SK-N-SH (cell line): ENCODE results near the gene OR1L8. TPM values are rescaled to one million over a fixed set of nuclear protein-coding genes. Genes with fewer than 3 reads are reported as not detected.
"Not testable (repeated sequence)": the region's sequence is repeated elsewhere in the genome, so short reads cannot be mapped to it uniquely, and the experiment has no call there.

ENCODE experiments used
- CTCF ChIA-PET: fragments of 300-600, 350-600 bp; formaldehyde crosslinking; extraction: SDS; loops from one replicate; lab custom pipeline; 2021; lab: Yijun Ruan, JAX
- POLR2A ChIA-PET: fragments of 350-600 bp; sonication (Branson Sonifier 250); formaldehyde crosslinking; extraction: SDS; loops from one replicate; lab custom pipeline; 2020; ENCODE audit warnings: antibody characterized with exemption, inconsistent platforms; lab: Yijun Ruan, JAX
- DNase-seq: peaks from one replicate; pipeline ENCODE4 v3.0.0; 2012
- H2AFZ ChIP-seq: fragments of 200-600 bp; sonication (generic); 2 replicates; pipeline ENCODE4 v1.8.1; 2016; ENCODE audit warnings: antibody characterized with exemption, mild to moderate bottlenecking, low read depth
- H3F3A ChIP-seq: fragments of 200-600 bp; sonication (generic); replicated peaks from 2 replicates; pipeline ENCODE3; 2016; ENCODE audit warnings: antibody characterized with exemption, mild to moderate bottlenecking; ENCODE audit not compliant: insufficient read depth
- H3K27ac ChIP-seq, 2 experiments: fragments of 200-500 bp in 1 of 2; fragments of 200-600 bp in 1 of 2; sonication (Bioruptor generic) in 1 of 2; sonication (generic), shearing (Covaris generic) in 1 of 2; 2 replicates each; pipeline versions ENCODE4 v1.5.1 to v1.6.1; 2014 to 2016; ENCODE audit warnings: low read depth in 2 of 2, inconsistent platforms in 1 of 2, low read length in 1 of 2, mild to moderate bottlenecking in 1 of 2, mixed read lengths in 1 of 2
- H3K27me3 ChIP-seq: fragments of 200-600 bp; sonication (generic), shearing (Covaris generic); 2 replicates; pipeline ENCODE4 v1.6.1; 2016; ENCODE audit warnings: mixed run types; ENCODE audit not compliant: insufficient read depth
- H3K36me3 ChIP-seq, 2 experiments: fragments of 200-500 bp in 1 of 2; fragments of 200-600 bp in 1 of 2; sonication (Bioruptor generic) in 1 of 2; sonication (generic) in 1 of 2; replicated peaks in 1 of 2; 2 replicates each; pipeline versions ENCODE3 to v1.5.1; 2014 to 2016; ENCODE audit warnings: low read length in 1 of 2, mild to moderate bottlenecking in 1 of 2; ENCODE audit not compliant: insufficient read depth in 2 of 2, control insufficient read depth in 1 of 2
- H3K4me1 ChIP-seq, 2 experiments: fragments of 200-500 bp in 1 of 2; fragments of 200-600 bp in 1 of 2; sonication (Bioruptor generic) in 1 of 2; sonication (generic), shearing (Covaris generic) in 1 of 2; 2 replicates each; pipeline versions ENCODE4 v1.5.1 to v1.6.1; 2014 to 2016; ENCODE audit warnings: low read depth in 1 of 2, low read length in 1 of 2, mixed run types in 1 of 2; ENCODE audit not compliant: insufficient read depth in 2 of 2, control insufficient read depth in 1 of 2
- H3K4me2 ChIP-seq: fragments of 200-600 bp; sonication (generic), shearing (Covaris generic); 2 replicates; pipeline ENCODE4 v1.6.1; 2017; ENCODE audit warnings: mixed run types
- H3K4me3 ChIP-seq, 2 experiments: fragments of 200-500 bp in 1 of 2; fragments of 200-600 bp in 1 of 2; sonication (Bioruptor generic) in 1 of 2; sonication (generic), shearing (Covaris generic) in 1 of 2; 2 replicates each; pipeline versions ENCODE4 v1.5.1 to v1.8.1; 2014 to 2016; ENCODE audit warnings: low read depth in 2 of 2, inconsistent platforms in 1 of 2, low read length in 1 of 2, mild to moderate bottlenecking in 1 of 2, mixed read lengths in 1 of 2, moderate library complexity in 1 of 2
- H3K79me2 ChIP-seq: fragments of 200-600 bp; sonication (generic); 2 replicates; pipeline ENCODE4 v1.8.1; 2017; ENCODE audit warnings: mild to moderate bottlenecking; ENCODE audit not compliant: insufficient read depth
- H3K9ac ChIP-seq: fragments of 200-600 bp; sonication (generic); 2 replicates; pipeline ENCODE4 v1.6.1; 2017; ENCODE audit warnings: mixed run types
- H3K9me2 ChIP-seq: fragments of 200-600 bp; sonication (generic); 2 replicates; pipeline ENCODE4 v1.6.1; 2017; ENCODE audit warnings: mixed run types
- H3K9me3 ChIP-seq: fragments of 200-600 bp; sonication (generic); 2 replicates; pipeline ENCODE4 v1.6.1; 2017; ENCODE audit warnings: mixed run types, mild to moderate bottlenecking, moderate library complexity
- H4K20me1 ChIP-seq: fragments of 200-600 bp; sonication (generic); 2 replicates; pipeline ENCODE4 v1.6.1; 2017; ENCODE audit warnings: mild to moderate bottlenecking, mixed run types; ENCODE audit not compliant: insufficient read depth
- CHD2 ChIP-seq: fragments of 150-350 bp; IDR thresholded peaks from 2 replicates; pipeline ENCODE4 v1.6.1; 2018; ENCODE audit warnings: low read length; ENCODE audit not compliant: partially characterized antibody
- ELF1 ChIP-seq: IDR thresholded peaks from 2 replicates; pipeline ENCODE4 v1.4.0; 2012
- EP300 ChIP-seq, 2 experiments: IDR thresholded peaks; 2 replicates each; pipeline versions ENCODE4 v1.4.0 to v1.6.1; 2012; ENCODE audit warnings: borderline replicate concordance in 1 of 2, low read depth in 1 of 2, low read length in 1 of 2
- EZH2phosphoT487 ChIP-seq: fragments of 200-600 bp; sonication (generic); IDR thresholded peaks from 2 replicates; pipeline ENCODE4 v1.6.1; 2017; ENCODE audit warnings: low read depth, mixed run types, mild to moderate bottlenecking, antibody characterized with exemption, moderate library complexity, borderline replicate concordance
- FOSL2 ChIP-seq: IDR thresholded peaks from 2 replicates; pipeline ENCODE4 v1.4.0; 2012; ENCODE audit warnings: low read depth, mild to moderate bottlenecking, moderate library complexity, borderline replicate concordance
- FOXM1 ChIP-seq: IDR thresholded peaks from 2 replicates; pipeline ENCODE4 v1.4.0; 2012; ENCODE audit warnings: low read depth, mild to moderate bottlenecking
- GATA2 ChIP-seq: sonication (generic); formaldehyde crosslinking; IDR thresholded peaks from 2 replicates; pipeline ENCODE4 v1.5.0; 2020; ENCODE audit warnings: mild to moderate bottlenecking, missing genetic modification reagents
- JUND ChIP-seq: IDR thresholded peaks from 2 replicates; pipeline ENCODE4 v1.4.0; 2012
- MAX ChIP-seq: IDR thresholded peaks from 2 replicates; pipeline ENCODE4 v1.4.0; 2012; ENCODE audit warnings: low read depth
- POLR2AphosphoS5 ChIP-seq: IDR thresholded peaks from 2 replicates; pipeline ENCODE4 v1.6.1; 2012; ENCODE audit warnings: low read depth, low read length
- RAD21 ChIP-seq: IDR thresholded peaks from 2 replicates; pipeline ENCODE4 v1.6.1; 2012; ENCODE audit warnings: mild to moderate bottlenecking, low read length
- RFX5 ChIP-seq: IDR thresholded peaks from 2 replicates; pipeline ENCODE4 v1.6.1; 2012; ENCODE audit warnings: mild to moderate bottlenecking, improper control_type of control experiment, low read length
- SIN3A ChIP-seq: IDR thresholded peaks from 2 replicates; pipeline ENCODE4 v1.6.1; 2012; ENCODE audit warnings: low read depth, mild to moderate bottlenecking, low read length, moderate library complexity, borderline replicate concordance
- SMC3 ChIP-seq: IDR thresholded peaks from 2 replicates; pipeline ENCODE4 v1.6.1; 2012; ENCODE audit warnings: low read depth, low read length, improper control_type of control experiment
- TAF1 ChIP-seq: IDR thresholded peaks from 2 replicates; pipeline ENCODE4 v1.6.1; 2012; ENCODE audit warnings: low read depth, mild to moderate bottlenecking, low read length, moderate library complexity, borderline replicate concordance
- TCF12 ChIP-seq: IDR thresholded peaks from 2 replicates; pipeline ENCODE4 v1.4.0; 2012
- TEAD4 ChIP-seq: IDR thresholded peaks from 2 replicates; pipeline ENCODE4 v1.4.0; 2012; ENCODE audit warnings: mild to moderate bottlenecking, borderline replicate concordance; ENCODE audit not compliant: insufficient read depth
- USF1 ChIP-seq: IDR thresholded peaks from 2 replicates; pipeline ENCODE4 v1.4.0; 2012; ENCODE audit warnings: low read depth, borderline replicate concordance
- USF2 ChIP-seq: fragments of 150-350 bp; IDR thresholded peaks from 2 replicates; pipeline ENCODE4 v1.6.1; 2017; ENCODE audit warnings: antibody characterized with exemption, low read length, low read depth, borderline replicate concordance
- YY1 ChIP-seq: IDR thresholded peaks from 2 replicates; pipeline ENCODE4 v1.4.0; 2012; ENCODE audit warnings: low read depth, mild to moderate bottlenecking
- WGBS: methylation state at CpG from one replicate; pipeline ENCODE4 v1.1.6; 2017; ENCODE audit warnings: low lambda C conversion rate; 5-methylcytosine and 5-hydroxymethylcytosine counted together
- polyA plus RNA-seq, 3 experiments: library from polyadenylated mRNA; depleted of rRNA; stranded (reverse); fragments of >200 nt; gene quantifications; 2 replicates each; pipeline ENCODE4 v1.2.3, GENCODE V29; 2012

OR1L8 gene, protein sequence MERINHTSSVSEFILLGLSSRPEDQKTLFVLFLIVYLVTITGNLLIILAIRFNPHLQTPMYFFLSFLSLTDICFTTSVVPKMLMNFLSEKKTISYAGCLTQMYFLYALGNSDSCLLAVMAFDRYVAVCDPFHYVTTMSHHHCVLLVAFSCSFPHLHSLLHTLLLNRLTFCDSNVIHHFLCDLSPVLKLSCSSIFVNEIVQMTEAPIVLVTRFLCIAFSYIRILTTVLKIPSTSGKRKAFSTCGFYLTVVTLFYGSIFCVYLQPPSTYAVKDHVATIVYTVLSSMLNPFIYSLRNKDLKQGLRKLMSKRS
- polyA plus RNA-seq (2012; rRNA removed) = 0.05 and 0.07 TPM in 2 replicates
- polyA plus RNA-seq (2012; cell fraction: cytosol; rRNA removed) = 0.03 and 0.04 TPM in 2 replicates
- polyA plus RNA-seq (2012; cell fraction: nucleus; rRNA removed) = 0.04 and 0.18 TPM in 2 replicates

GRCh38 chr9:122583284-122583683, at the start of gene OR1L8:
OR1L8 (minus strand) TSS chr9:122583384; CDS start chr9:122568477, 14,907 bp downstream.
- H3K79me2 ChIP-seq, H4K20me1 ChIP-seq, H3K9ac ChIP-seq, DNase-seq, H3K4me2 ChIP-seq, H3K9me2 ChIP-seq, POLR2A ChIA-PET, H3K9me3 ChIP-seq, H3K4me1 ChIP-seq, H3K27me3 ChIP-seq, H2AFZ ChIP-seq, H3K27ac ChIP-seq, H3F3A ChIP-seq, H3K36me3 ChIP-seq, H3K4me3 ChIP-seq, CTCF ChIA-PET: not testable (repeated sequence)
- 40% methylated on average over 8 of the region's 8 CpGs for WGBS

GRCh38 chr9:122619996-122620395, 36.8 kb upstream of the OR1L8 start:
- H3K4me1 ChIP-seq = no peaks in the 10 kb centered on the region
- no peaks in the 10 kb centered on the region for H4K20me1 ChIP-seq
- no peak overlapping the region for H3K4me3 ChIP-seq
- no peak overlapping the region for H3K9ac ChIP-seq
- H3K9me2 ChIP-seq = no peaks in the 10 kb centered on the region
- no peak overlapping the region for H3K4me2 ChIP-seq
- H2AFZ ChIP-seq = no peak overlapping the region
- ChIA-PET POLR2A (no interaction called here), CTCF (no interaction called here)
- no peak overlapping the region for H3K27ac ChIP-seq
- no peaks in the 10 kb centered on the region for H3K9me3 ChIP-seq
- no peaks in the 10 kb centered on the region for H3K27me3 ChIP-seq
- DNase-seq = no peak
- no peaks in the 10 kb centered on the region for H3K79me2 ChIP-seq
- TF ChIP-seq TCF12 (no peak), CHD2 (no peak), USF1 (no peak), JUND (no peak), FOXM1 (no peak), YY1 (no peak), MAX (no peak), TEAD4 (no peak), POLR2AphosphoS5 (no peak), ELF1 (no peak), GATA2 (CRISPR knock-in tag) (no peak), RAD21 (no peak), RFX5 (no peak), SMC3 (no peak), SIN3A (no peak), EZH2phosphoT487 (no peak), TAF1 (no peak), USF2 (no peak), FOSL2 (no peak), EP300 (IDR thresholded peaks at IDR 0.05; ENCODE audit: borderline replicate concordance in 1 of 2, low read depth in 1 of 2, low read length in 1 of 2) (no peak)
- WGBS = 12% methylated on average over 7 of the region's 7 CpGs
- H3K36me3 ChIP-seq = no peaks in the 10 kb centered on the region
- H3F3A ChIP-seq = no peaks in the 10 kb centered on the region
